Measurements from ENCODE around the gene PPP1R9B.

GRCh38 chr17:50175035-50175807 lies 24.7 kb upstream of the PPP1R9B start:
- TF ChIP-seq POLR2A (IDR thresholded peaks at IDR 0.05; ENCODE audit: low read depth): no peak
- no peak for TF ChIP-seq POLR2AphosphoS5 (IDR thresholded peaks at IDR 0.05)
- no peak for TF ChIP-seq EP300 (IDR thresholded peaks at IDR 0.05)

Measured in esophagus muscularis mucosa (tissue), 3 donors.